ENCODE results near the gene POLR3E. TPM values are rescaled to one million over a fixed set of nuclear protein-coding genes. Genes with fewer than 3 reads are reported as not detected.
A peak's percentile ranks its signal among the peaks of the same experiment; 100 is the strongest.

POLR3E gene, protein sequence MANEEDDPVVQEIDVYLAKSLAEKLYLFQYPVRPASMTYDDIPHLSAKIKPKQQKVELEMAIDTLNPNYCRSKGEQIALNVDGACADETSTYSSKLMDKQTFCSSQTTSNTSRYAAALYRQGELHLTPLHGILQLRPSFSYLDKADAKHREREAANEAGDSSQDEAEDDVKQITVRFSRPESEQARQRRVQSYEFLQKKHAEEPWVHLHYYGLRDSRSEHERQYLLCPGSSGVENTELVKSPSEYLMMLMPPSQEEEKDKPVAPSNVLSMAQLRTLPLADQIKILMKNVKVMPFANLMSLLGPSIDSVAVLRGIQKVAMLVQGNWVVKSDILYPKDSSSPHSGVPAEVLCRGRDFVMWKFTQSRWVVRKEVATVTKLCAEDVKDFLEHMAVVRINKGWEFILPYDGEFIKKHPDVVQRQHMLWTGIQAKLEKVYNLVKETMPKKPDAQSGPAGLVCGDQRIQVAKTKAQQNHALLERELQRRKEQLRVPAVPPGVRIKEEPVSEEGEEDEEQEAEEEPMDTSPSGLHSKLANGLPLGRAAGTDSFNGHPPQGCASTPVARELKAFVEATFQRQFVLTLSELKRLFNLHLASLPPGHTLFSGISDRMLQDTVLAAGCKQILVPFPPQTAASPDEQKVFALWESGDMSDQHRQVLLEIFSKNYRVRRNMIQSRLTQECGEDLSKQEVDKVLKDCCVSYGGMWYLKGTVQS
- 58.6 TPM for polyA plus RNA-seq (2012; ENCODE audit: insufficient read depth, insufficient read length)

DNA sequence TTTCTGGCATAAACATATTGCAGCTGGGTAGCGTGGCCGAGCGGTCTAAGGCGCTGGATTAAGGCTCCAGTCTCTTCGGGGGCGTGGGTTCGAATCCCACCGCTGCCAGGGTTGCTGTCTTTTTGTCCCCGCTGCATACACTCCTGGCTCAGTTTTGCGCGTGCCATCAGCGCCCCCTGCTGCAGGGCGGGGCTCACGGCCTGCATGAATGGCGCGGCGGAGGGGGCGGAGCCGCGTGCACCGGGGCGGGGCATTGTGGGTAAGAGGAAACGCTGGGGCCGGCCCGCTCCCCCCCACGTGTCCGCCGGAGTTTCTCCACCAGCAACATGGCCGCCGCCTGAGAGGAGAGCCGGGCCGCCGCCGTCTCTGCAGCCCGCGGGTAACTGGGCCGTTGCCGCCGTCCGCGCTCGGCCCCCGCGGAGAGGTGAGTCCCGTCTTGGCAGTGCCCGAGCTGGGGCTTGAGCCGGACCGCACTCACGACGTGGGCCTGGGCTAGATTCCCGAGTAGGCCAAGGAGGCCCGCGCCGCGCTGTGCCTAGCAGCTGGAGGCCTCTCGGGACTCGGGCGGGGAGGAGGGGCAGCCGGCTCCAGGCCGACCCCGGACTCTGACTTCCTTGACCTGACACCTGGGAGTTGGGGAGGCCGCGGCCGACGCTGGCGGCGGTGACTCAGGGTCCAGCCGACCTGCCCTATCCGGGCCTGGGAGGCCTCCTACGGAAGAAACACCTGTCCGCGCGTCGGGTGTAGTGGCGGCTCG lies at the start of gene POLR3E:
TSS of gene POLR3E (plus strand) at position 296 of the 757 bp plus-strand sequence. CDS start 5,560 bp downstream, outside the sequence.
- peak within 1 kb of the TSS; percentile 89 for H3K4me3 ChIP-seq (ENCODE audit: low read length)
- peak; percentile 95 for DNase-seq (ENCODE audit: low read depth, low spot score)

GRCh38 chr16:22250522-22250921 lies 46.7 kb upstream of the POLR3E start:
- H3K4me3 ChIP-seq (ENCODE audit: low read length), result no peak overlapping the region
- no peak for DNase-seq (ENCODE audit: low read depth, low spot score)

GRCh38 chr16:22252317-22252716 lies 44.9 kb upstream of the POLR3E start:
- H3K4me3 ChIP-seq (ENCODE audit: low read length), result no peak overlapping the region
- no peak for DNase-seq (ENCODE audit: low read depth, low spot score)

GRCh38 chr16:22253272-22253671 lies 43.9 kb upstream of the POLR3E start:
- peak; percentile 32 for DNase-seq (ENCODE audit: low read depth, low spot score)
- H3K4me3 ChIP-seq (ENCODE audit: low read length), result no peak overlapping the region

DNA sequence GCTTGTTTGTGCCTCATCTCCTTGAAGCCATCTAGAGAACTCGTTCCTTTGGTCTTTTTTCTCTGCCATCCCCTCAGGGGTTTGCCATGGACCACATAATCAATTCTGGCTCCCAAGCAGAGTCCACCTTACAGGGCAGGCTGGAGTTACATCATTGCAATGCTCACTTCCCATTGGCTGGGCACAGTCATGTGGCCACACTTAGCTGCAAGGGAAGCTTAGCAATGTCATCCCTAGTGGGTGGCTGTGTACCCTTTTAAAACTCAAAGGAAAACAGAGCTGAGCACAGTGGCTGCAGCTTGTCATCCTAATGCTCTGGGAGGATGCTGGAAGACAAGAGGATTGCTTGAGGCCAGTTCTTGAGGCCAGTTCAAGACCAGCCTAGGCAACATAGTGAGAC lies 41.9 kb upstream of the POLR3E start:
- no peak overlapping the region for H3K4me3 ChIP-seq (ENCODE audit: low read length)
- DNase-seq (ENCODE audit: low read depth, low spot score), result no peak

DNA sequence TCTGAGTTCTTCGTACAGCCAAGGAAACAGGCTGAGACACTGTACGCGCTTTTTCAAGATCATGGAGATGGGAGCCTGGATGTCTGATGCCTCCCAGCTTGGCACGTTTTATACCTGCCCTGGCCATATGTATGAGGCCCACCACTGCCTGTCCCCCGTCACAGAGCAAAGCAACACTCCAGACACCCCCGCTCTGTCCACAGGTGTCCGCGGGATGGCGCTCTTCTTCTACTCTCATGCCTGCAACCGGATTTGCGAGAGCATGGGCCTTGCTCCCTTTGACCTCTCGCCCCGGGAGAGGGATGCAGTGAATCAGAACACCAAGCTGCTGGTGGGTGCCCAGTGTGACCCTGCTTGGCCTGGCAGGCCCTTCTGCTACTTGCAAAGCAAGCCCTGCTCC lies 39.8 kb upstream of the POLR3E start:
- H3K4me3 ChIP-seq (ENCODE audit: low read length), result no peak overlapping the region
- no peak for DNase-seq (ENCODE audit: low read depth, low spot score)

DNA sequence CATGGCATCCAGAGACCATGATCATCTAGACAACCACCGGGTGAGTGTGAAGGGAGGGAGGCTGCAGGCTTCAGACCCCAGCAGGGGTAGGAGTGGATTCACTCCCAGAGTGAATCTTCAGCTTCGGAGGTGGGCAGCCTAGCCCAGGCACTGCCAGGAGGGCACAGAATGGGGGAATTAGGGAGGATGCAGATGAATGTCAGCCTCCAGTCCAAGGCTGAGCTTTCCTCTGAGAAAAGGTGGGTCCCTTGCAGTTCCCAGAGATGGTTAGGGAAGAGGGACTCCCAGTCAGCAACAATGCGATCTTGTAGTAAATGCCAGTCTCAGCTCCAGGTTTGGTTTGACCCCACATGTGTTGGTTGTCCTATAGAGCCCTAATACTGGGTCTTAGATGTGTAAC lies 36.7 kb upstream of the POLR3E start:
- no peak for DNase-seq (ENCODE audit: low read depth, low spot score)
- H3K4me3 ChIP-seq (ENCODE audit: low read length), result no peak overlapping the region

GRCh38 chr16:22262460-22262859 lies 34.7 kb upstream of the POLR3E start:
- no peak for DNase-seq (ENCODE audit: low read depth, low spot score)

DNA sequence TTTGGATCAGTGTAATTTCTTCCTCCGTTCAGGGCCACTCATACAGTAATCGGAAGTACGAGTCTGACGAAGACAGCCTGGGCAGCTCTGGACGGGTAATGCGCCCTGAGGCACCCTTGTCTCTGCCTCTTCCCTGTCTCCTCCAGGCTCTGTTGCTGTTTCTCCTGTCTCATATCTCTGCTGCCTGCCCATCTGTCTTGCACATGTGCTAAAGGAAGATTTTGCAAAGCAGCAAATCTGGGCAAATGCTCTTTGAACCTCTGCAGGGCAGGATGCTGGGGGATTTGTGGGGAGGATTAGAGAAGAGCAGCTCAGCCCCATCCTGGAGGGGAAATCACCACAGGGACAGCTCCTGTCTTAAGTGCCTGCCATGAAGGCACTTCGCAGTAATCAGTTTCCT lies 32.4 kb upstream of the POLR3E start:
- H3K4me3 ChIP-seq (ENCODE audit: low read length), result no peak overlapping the region
- DNase-seq (ENCODE audit: low read depth, low spot score), result peak; percentile 91

More at GRCh38 chr16:22262460-22262859, 34.7 kb upstream of the POLR3E start:
- H3K4me3 ChIP-seq (ENCODE audit: low read length), result no peak overlapping the region

GRCh38 chr16:22265351-22265750 lies 31.9 kb upstream of the POLR3E start:
- no peak overlapping the region for H3K4me3 ChIP-seq (ENCODE audit: low read length)
- no peak for DNase-seq (ENCODE audit: low read depth, low spot score)

- DNase-seq (ENCODE audit: low read depth, low spot score), result no peak
- H3K4me3 ChIP-seq (ENCODE audit: low read length), result no peak overlapping the region
Observed at GRCh38 chr16:22266546-22266945, 30.7 kb upstream of the POLR3E start.

GRCh38 chr16:22267764-22268163 lies 29.4 kb upstream of the POLR3E start:
- no peak overlapping the region for H3K4me3 ChIP-seq (ENCODE audit: low read length)
- no peak for DNase-seq (ENCODE audit: low read depth, low spot score)

- DNase-seq (ENCODE audit: low read depth, low spot score), result no peak
- H3K4me3 ChIP-seq (ENCODE audit: low read length), result no peak overlapping the region
Observed at GRCh38 chr16:22270525-22270924, 26.7 kb upstream of the POLR3E start.

DNA sequence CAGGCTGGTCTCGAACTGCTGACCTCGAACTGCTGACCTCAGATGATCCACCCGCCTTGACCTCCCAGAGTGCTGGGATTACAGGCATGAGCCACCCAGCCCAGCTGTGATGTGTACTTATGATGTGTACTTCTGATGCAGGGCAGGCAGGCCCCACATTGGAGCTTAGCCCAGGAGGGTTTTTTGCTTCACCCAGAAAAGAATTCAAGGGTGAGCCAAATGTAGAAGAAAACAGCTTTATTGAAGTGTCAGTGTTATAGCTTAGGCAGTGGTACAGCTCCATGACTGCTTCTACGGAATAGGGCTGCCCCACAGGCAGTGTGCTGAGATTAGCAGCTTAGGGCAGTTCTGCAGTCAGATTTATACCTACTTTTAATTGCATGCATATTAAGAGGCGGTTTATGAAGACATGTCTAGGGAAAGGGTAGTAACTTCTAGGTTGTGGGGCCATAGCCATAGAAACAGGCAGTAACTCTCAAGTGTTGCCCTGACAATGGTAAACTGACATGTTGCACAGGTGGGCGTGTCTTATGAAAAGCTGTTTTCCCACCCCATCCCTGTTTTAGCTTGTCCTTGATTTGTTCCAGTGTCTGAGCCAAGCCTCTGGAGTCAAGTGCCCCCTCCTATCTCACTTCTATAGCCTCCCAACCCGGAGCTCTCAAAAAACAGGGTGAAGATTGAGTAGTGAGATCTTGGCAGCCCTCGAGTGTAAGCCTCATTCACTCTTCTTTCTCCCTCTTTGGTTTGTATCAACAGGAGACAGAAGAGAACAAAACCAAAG lies 24.1 kb upstream of the POLR3E start:
- no peak for DNase-seq (ENCODE audit: low read depth, low spot score)
- no peak overlapping the region for H3K4me3 ChIP-seq (ENCODE audit: low read length)

- no peak for DNase-seq (ENCODE audit: low read depth, low spot score)
- no peak overlapping the region for H3K4me3 ChIP-seq (ENCODE audit: low read length)
Observed at GRCh38 chr16:22274916-22275315, 22.3 kb upstream of the POLR3E start.

DNA sequence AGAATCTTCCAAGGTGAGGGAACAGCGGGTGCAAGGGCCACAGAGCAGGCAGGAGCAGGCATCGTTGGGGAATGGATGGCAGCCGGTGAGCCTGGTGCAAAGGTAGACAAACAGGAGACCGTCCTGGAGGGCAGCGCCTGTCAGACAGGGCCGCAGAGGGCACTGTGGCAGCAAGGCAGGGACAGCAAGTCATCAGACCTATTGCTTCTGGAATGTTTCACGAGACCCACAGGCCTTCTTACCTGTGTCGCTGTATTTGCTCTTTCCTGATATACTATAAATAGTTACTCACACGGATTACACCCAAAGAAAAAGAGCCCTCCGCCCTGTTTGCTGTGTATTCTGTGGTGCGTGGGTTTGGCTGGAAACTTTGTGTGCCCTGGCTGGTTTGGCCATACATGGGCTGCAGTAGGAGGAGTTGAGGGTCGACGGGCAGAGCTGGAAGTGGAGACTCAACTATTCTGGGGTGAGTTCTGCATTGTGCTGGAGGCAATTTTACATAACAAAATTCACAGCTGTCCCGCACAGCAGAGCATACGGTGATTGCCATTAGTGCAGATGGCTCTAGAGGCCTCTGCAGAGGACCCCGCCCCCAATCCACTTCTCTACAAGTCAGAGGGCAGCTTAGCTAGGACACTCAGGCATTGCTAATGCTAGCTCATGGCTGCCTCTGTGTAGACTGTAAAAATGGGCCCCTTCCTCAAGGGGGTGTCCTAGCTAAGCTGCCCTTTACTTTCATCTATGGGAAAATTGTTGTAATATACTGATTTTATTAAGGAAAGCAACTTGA lies 18.6 kb upstream of the POLR3E start:
- DNase-seq (ENCODE audit: low read depth, low spot score), result no peak
- H3K4me3 ChIP-seq (ENCODE audit: low read length), result no peak overlapping the region

- no peak for DNase-seq (ENCODE audit: low read depth, low spot score)
- H3K4me3 ChIP-seq (ENCODE audit: low read length), result no peak overlapping the region
Observed at GRCh38 chr16:22282254-22282892, 14.8 kb upstream of the POLR3E start.

- no peak for DNase-seq (ENCODE audit: low read depth, low spot score)
- no peak overlapping the region for H3K4me3 ChIP-seq (ENCODE audit: low read length)
Observed at GRCh38 chr16:22284637-22285036, 12.6 kb upstream of the POLR3E start.

Data from Jurkat, Clone E6-1 (cell line).